ENCODE results near the gene PPIE.

GRCh38 chr1:39700348-39700747 lies 38.3 kb upstream of the PPIE start:
- TF ChIP-seq CTCF (conservative IDR thresholded peaks at IDR 0.05; ENCODE audit: low read length): no peak
- no peak for TF ChIP-seq EZH2phosphoT487 (IDR thresholded peaks at IDR 0.05; ENCODE audit: borderline replicate concordance, low read depth, low read length)
